ENCODE measurements around the gene ARHGAP42.
"Not testable (repeated sequence)": the region's sequence is repeated elsewhere in the genome, so short reads cannot be mapped to it uniquely, and the experiment has no call there.

The ARHGAP42 gene

GRCh38 chr11:100872951-100873740, 186.1 kb downstream of the ARHGAP42 start:
- DNase-seq (ENCODE audit: low read depth) = no peak

GRCh38 chr11:100874203-100874602, 187.1 kb downstream of the ARHGAP42 start:
- DNase-seq (ENCODE audit: low read depth) = no peak

GRCh38 chr11:100875521-100875869, 188.4 kb downstream of the ARHGAP42 start:
- no peak for DNase-seq (ENCODE audit: low read depth)

GRCh38 chr11:100876815-100877520, 189.9 kb downstream of the ARHGAP42 start:
- no peak for DNase-seq (ENCODE audit: low read depth)

GRCh38 chr11:100878474-100878873, 191.4 kb downstream of the ARHGAP42 start:
- no peak for DNase-seq (ENCODE audit: low read depth)

- no peak for DNase-seq (ENCODE audit: low read depth)
These were observed 195.9 kb downstream of the ARHGAP42 start for GRCh38 chr11:100882957-100883356.

GRCh38 chr11:100883830-100884229, 196.7 kb downstream of the ARHGAP42 start:
- DNase-seq (ENCODE audit: low read depth) = no peak

- DNase-seq (ENCODE audit: low read depth) = no peak
These were observed 200.6 kb downstream of the ARHGAP42 start for GRCh38 chr11:100887659-100888058.

- DNase-seq (ENCODE audit: low read depth) = no peak
These were observed 201.7 kb downstream of the ARHGAP42 start for GRCh38 chr11:100888836-100889235.

- no peak for DNase-seq (ENCODE audit: low read depth)
These were observed 202.7 kb downstream of the ARHGAP42 start for GRCh38 chr11:100889758-100890157.

- DNase-seq (ENCODE audit: low read depth) = no peak
These were observed 203.7 kb downstream of the ARHGAP42 start for GRCh38 chr11:100890789-100891188.

GRCh38 chr11:100892886-100893285, 205.8 kb downstream of the ARHGAP42 start:
- DNase-seq (ENCODE audit: low read depth) = no peak

- no peak for DNase-seq (ENCODE audit: low read depth)
These were observed 208.4 kb downstream of the ARHGAP42 start for GRCh38 chr11:100895449-100895848.

GRCh38 chr11:100895976-100896375, 208.9 kb downstream of the ARHGAP42 start:
- not testable (repeated sequence) for DNase-seq (ENCODE audit: low read depth)

GRCh38 chr11:100901471-100901870, 214.4 kb downstream of the ARHGAP42 start:
- not testable (repeated sequence) for DNase-seq (ENCODE audit: low read depth)

GRCh38 chr11:100902454-100903141, 215.5 kb downstream of the ARHGAP42 start:
- no peak for DNase-seq (ENCODE audit: low read depth)

GRCh38 chr11:100903284-100903683, 216.2 kb downstream of the ARHGAP42 start:
- DNase-seq (ENCODE audit: low read depth) = no peak

GRCh38 chr11:100905684-100906083, 218.6 kb downstream of the ARHGAP42 start:
- no peak for DNase-seq (ENCODE audit: low read depth)

GRCh38 chr11:100908746-100909145, 221.7 kb downstream of the ARHGAP42 start:
- DNase-seq (ENCODE audit: low read depth) = no peak

GRCh38 chr11:100910808-100911207, 223.7 kb downstream of the ARHGAP42 start:
- no peak for DNase-seq (ENCODE audit: low read depth)

GRCh38 chr11:100914415-100915110, 227.5 kb downstream of the ARHGAP42 start:
- no peak for DNase-seq (ENCODE audit: low read depth)

All from activated T-cell treated with anti-CD3 and anti-CD28 coated beads for 1 hour (primary cell).